ENCODE measurements around the gene SACM1L.

SACM1L gene

DNA sequence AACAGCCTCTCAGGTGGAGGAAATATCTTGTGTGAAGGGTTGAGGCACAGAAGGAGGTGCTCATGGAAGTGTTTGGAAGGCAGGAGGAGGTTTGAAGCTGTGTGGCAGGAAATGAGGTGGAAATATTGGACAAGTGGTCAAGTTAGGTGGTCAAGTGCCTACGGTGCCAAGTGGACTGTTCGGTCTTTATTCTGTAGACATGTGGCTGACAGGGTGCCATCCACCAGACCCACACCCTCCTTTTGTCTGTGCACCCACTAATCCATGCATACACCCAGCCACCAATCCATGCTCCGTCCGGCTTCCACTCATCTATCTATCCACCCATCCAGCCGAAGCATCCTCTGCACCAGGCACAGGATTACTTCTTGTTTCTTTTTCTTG, 105.0 kb downstream of the SACM1L start:
- no peaks in the 10 kb centered on the region for H3K79me2 ChIP-seq (ENCODE audit: insufficient read depth, low read length)
- H3K36me3 ChIP-seq (ENCODE audit: insufficient read depth, low read length): no peaks in the 10 kb centered on the region
- peaks cover 14% of the 10 kb centered on the region for H3K27me3 ChIP-seq (ENCODE audit: insufficient read depth, low read length, poor library complexity, severe bottlenecking)
- H2AFZ ChIP-seq (ENCODE audit: low read length): no peak overlapping the region
- H4K20me1 ChIP-seq (ENCODE audit: insufficient read depth, low read length, poor library complexity, severe bottlenecking): no peaks in the 10 kb centered on the region
- H3K4me1 ChIP-seq (ENCODE audit: insufficient read depth, low read length, poor library complexity, severe bottlenecking): no peaks in the 10 kb centered on the region
- no peaks in the 10 kb centered on the region for H3K9me3 ChIP-seq (ENCODE audit: insufficient read depth, low read depth, low read length)
- no peak overlapping the region for H3K4me2 ChIP-seq (ENCODE audit: low read depth, low read length, poor library complexity, severe bottlenecking)
- H3F3A ChIP-seq (ENCODE audit: low read depth): no peaks in the 10 kb centered on the region
- no peaks in the 10 kb centered on the region for H3K9me2 ChIP-seq (replicated peaks; ENCODE audit: low read depth, low read length)
- TF ChIP-seq EZH2phosphoT487 (IDR thresholded peaks at IDR 0.05; ENCODE audit: borderline replicate concordance): no peak
- TF ChIP-seq, protein P1, sequence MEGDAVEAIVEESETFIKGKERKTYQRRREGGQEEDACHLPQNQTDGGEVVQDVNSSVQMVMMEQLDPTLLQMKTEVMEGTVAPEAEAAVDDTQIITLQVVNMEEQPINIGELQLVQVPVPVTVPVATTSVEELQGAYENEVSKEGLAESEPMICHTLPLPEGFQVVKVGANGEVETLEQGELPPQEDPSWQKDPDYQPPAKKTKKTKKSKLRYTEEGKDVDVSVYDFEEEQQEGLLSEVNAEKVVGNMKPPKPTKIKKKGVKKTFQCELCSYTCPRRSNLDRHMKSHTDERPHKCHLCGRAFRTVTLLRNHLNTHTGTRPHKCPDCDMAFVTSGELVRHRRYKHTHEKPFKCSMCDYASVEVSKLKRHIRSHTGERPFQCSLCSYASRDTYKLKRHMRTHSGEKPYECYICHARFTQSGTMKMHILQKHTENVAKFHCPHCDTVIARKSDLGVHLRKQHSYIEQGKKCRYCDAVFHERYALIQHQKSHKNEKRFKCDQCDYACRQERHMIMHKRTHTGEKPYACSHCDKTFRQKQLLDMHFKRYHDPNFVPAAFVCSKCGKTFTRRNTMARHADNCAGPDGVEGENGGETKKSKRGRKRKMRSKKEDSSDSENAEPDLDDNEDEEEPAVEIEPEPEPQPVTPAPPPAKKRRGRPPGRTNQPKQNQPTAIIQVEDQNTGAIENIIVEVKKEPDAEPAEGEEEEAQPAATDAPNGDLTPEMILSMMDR (conservative IDR thresholded peaks at IDR 0.05; ENCODE audit: low read length): no peak
- no peak overlapping the region for H3K4me3 ChIP-seq (ENCODE audit: low read length, poor library complexity, severe bottlenecking)
- H3K9ac ChIP-seq (ENCODE audit: low read depth, low read length, poor library complexity, severe bottlenecking): no peak overlapping the region

DNA sequence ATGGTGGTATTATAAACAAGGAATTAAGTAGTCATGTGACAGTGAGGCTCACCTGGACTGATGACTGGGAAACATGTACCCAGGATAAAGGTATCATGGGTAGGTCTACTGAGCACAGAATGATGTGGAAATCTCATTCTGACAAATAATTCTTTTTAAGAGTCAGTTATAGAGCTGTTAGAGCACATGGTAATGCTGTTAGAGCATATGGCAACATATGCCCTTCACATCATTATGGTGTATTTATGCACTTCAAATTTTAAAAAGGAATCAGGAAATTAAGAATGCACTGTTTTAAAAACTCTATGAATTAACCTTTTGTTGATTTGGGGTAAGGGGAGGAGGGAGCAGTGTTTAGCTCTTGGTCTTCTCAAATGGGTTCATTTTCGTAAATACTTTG, 105.5 kb downstream of the SACM1L start:
- Histone ChIP-seq H3K9me2 (replicated peaks; ENCODE audit: low read depth, low read length) (no peaks in the 10 kb centered on the region), H3K36me3 (ENCODE audit: insufficient read depth, low read length) (no peaks in the 10 kb centered on the region), H3K4me2 (ENCODE audit: low read depth, low read length, poor library complexity, severe bottlenecking) (no peak overlapping the region), H3K27me3 (ENCODE audit: insufficient read depth, low read length, poor library complexity, severe bottlenecking) (peaks cover 14% of the 10 kb centered on the region), H3F3A (ENCODE audit: low read depth) (no peaks in the 10 kb centered on the region), H2AFZ (ENCODE audit: low read length) (no peak overlapping the region), H3K9me3 (ENCODE audit: insufficient read depth, low read depth, low read length) (no peaks in the 10 kb centered on the region), H3K4me1 (ENCODE audit: insufficient read depth, low read length, poor library complexity, severe bottlenecking) (no peaks in the 10 kb centered on the region), H3K9ac (ENCODE audit: low read depth, low read length, poor library complexity, severe bottlenecking) (no peak overlapping the region), H3K4me3 (ENCODE audit: low read length, poor library complexity, severe bottlenecking) (no peak overlapping the region), H3K79me2 (ENCODE audit: insufficient read depth, low read length) (no peaks in the 10 kb centered on the region), H4K20me1 (ENCODE audit: insufficient read depth, low read length, poor library complexity, severe bottlenecking) (no peaks in the 10 kb centered on the region)
- TF ChIP-seq, protein P1 (conservative IDR thresholded peaks at IDR 0.05; ENCODE audit: low read length): no peak
- TF ChIP-seq EZH2phosphoT487 (IDR thresholded peaks at IDR 0.05; ENCODE audit: borderline replicate concordance): no peak
